ENCODE results near the gene EPN2.

EPN2 gene

GRCh38 chr17:19311421-19312215 is 74.5 kb downstream of the EPN2 start:
- DNase-seq (ENCODE audit: low spot score) = no peak

DNA sequence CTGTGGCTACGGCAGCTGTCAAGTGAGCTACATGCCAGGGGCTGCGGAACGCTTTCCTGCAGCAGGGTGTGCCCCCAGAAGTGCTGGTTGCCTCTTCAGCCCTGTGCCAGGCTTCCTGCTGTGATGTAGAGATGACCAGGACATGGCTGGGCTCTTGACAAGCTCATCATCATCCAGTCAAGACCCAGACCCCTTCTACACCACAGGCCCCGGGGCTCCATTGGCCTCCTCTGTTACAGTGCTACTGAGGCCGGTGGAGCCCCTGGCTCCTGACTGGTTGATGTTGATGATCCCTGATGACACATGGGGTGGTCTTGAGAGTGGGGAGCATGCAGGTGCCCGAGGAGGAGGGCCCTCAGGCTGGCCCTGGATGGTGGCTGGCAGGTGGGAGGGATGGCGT is 75.2 kb downstream of the EPN2 start:
- DNase-seq (ENCODE audit: low spot score) = no peak

- no peak for DNase-seq (ENCODE audit: low spot score)
Observed at GRCh38 chr17:19313066-19313745, 76.0 kb downstream of the EPN2 start.

DNA sequence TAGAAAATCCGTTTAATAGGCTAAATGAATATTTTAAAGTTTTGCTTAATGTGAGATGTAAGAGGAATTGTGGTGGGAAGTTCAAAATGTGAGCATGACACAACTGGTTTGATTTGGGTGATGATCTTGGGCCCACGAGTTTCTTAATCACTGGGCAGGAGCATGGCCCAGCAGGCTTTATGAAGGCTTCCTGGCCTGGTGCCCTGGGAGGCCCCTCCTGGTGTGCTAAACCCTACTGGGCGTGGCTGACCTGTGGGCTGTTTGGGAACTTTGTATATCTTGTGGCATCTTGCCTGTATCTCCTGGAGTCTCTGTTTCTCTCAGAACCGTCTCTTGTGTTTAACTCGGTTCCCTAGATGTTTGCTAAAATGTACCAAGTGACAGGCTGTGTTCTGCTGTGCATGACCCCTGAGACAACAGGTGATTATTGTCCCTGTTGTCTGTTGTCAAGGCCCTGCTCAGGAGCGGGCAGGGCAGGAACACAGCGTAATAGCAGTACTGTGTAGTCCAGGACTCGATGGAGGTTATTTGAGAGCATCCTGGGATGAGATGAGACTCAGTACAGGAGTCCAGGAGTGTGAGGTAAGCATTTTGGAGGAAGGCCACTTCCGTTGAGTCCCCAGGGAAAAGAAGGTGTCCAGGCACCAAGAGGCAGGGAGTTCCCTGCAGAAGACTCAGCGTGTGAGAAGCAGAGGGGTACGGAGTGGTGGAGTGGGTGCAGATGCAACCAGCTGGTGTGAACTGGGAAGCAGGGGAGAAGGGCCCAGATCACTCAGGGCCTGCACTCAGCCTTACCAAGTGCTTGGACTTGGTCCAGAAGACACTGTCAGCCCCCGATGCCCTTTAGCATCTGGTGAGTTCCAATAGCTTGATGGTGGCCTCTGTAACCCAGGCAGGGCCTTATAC is 76.8 kb downstream of the EPN2 start:
- DNase-seq (ENCODE audit: low spot score) = no peak

- DNase-seq (ENCODE audit: low spot score) = no peak
Observed at GRCh38 chr17:19315104-19315503, 77.9 kb downstream of the EPN2 start.

GRCh38 chr17:19316761-19317358 is 79.7 kb downstream of the EPN2 start:
- no peak for DNase-seq (ENCODE audit: low spot score)

- DNase-seq (ENCODE audit: low spot score) = no peak
Observed at GRCh38 chr17:19317359-19318095, 80.4 kb downstream of the EPN2 start.

DNA sequence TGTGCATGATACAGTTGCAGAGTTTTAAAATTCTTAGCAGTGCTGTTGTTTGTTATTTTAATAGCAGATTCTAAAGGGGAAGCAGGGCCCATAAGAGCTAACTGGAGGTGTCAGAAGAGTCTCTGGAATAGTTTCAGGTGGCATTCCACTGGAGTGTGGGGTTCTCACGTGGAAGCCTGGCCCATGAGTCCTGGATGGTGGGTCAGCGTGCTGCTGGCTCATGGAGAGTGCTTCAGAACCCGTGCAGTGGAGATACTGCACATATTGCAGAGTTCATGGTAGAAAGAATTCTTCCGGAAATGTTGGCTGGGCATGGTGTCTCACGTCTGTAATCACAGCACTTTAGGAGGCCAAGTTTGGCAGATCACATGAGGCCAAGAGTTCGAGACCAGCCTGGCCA is 81.4 kb downstream of the EPN2 start:
- no peak for DNase-seq (ENCODE audit: low spot score)

DNA sequence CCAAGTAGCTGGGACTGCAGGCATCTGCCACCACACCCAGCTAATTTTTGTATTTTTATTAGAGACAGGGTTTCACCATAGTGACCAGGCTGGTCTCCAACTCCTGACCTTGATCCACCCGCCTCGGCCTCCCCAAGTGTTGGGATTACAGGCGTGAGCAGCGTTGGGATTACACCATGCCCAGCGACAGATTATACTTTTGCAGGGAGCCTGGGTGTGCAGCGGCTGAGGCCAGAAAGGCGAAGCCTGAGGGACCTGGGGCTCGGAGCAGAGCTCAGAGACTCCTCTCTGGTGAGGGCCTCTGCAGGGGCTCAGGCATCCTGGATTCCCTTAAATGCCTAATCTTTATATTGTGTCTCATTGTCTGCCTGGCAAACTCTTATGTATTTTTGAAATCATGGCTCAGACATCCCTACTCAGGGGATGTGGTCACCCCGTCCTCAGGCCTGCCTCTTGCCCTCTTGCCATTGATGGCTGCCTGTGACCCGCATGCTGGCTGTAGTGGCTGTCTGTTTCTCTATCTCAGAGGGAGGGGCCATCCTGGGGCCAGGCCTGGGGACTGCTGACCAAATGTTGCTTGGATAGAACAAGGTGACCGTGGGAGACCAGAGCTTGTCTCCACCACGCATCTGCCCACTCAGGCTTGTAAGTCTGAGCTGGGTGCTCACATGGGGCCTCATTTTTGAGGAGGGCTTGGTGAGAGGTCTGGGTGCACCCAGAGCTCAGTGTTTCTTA is 82.8 kb downstream of the EPN2 start:
- no peak for DNase-seq (ENCODE audit: low spot score)

- no peak for DNase-seq (ENCODE audit: low spot score)
Observed at GRCh38 chr17:19320876-19321275, 83.7 kb downstream of the EPN2 start.

DNA sequence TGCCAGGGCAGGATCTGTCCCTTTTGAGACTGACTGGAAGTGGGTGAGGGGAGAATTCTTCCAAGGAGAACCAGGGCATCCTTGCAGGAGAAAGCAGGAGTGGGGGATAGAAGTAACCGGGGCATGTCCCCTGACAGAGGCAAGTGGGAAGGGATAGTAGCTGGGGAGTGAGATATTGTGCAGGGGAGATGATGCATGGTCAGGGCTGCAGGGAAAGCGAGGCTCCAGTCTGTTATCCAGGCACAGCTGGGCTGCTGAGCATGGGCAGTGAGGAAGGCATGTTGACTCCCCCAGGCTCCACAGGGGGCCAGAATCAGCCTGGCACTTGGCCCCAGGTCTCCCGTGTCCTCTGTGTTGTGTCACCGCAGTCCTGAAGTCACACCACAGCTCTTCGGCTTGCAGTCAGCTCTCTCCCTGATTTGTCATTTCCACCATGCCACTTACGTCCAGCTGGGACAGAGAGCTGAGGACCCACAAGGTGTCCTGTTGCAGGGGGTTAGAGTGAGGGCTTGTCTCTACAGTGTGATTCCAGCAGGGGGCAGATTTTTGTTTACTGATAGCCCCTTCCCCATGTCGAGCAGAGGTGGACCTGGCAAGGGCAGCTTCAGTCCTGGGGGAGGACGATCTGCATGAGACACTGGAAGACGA is 84.4 kb downstream of the EPN2 start:
- DNase-seq (ENCODE audit: low spot score) = no peak

- DNase-seq (ENCODE audit: low spot score) = no peak
Observed at GRCh38 chr17:19322129-19322505, 85.0 kb downstream of the EPN2 start.

DNA sequence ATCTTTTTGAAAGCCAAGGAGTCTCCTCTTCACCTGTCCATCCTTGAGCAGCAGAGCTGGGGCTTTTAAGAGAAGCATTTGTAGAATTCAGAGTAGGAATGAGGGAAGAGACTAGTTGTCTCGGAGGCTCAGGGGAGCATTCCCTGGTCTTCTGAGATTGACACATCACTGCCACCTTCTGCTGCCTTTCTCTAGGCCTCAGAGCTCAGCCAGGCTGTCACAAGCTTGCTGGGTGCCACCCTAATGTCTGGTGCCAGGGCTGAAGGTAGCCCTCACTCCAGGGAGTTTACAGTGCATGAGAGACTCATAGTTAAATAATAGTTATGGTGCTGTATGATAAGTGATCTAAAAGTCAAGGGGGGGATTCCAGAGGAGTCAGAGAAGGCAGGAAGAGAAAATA is 85.7 kb downstream of the EPN2 start:
- no peak for DNase-seq (ENCODE audit: low spot score)

DNA sequence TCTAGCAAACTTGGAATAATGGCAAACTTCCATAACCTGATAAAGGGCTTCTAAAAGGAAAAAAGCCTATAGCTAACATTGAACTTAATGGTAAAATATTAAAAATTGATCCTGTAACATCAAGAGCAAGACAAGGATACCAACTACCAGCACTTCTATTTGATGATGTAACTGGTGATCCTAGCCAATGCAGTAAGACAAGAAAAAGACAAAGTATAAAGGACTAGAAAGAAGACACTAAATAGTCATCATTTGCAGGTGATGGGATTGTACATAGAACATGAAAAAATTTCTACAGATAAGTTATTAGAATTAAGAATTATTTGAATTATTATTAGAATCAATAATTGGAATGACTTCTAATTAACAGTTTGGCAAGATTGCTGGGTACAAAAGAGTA is 88.4 kb downstream of the EPN2 start:
- DNase-seq (ENCODE audit: low spot score) = no peak

GRCh38 chr17:19327031-19327783 is 90.0 kb downstream of the EPN2 start:
- peak; percentile 84 for DNase-seq (ENCODE audit: low spot score)

DNA sequence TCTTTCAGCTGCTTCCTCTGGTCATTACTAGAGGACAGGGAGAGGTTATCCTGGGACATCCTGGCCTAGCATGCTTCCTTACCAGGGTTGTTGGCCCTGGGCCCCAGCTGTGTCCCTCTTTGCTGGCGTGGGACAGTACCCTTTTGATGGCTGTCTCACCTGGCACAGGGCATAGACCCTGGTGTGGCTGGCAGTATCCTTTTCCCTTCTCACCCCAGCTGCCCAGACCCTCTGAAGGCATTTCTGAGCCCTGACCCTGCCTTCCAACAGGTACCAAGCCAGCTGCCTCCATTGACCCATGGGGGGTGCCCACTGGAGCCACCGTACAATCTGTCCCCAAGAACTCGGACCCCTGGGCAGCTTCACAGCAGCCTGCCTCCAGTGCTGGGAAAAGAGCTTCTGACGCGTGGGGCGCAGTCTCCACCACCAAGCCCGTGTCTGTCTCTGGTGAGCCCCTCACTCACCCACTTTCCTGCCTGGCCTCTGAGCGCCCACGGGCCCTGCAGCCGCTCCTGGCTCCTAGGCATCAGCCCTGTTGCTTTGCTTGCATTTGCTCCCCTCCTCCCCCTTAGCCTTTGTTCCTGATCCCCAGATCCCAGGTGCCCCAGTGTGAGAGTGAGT is 91.4 kb downstream of the EPN2 start:
- DNase-seq (ENCODE audit: low spot score) = no peak

DNA sequence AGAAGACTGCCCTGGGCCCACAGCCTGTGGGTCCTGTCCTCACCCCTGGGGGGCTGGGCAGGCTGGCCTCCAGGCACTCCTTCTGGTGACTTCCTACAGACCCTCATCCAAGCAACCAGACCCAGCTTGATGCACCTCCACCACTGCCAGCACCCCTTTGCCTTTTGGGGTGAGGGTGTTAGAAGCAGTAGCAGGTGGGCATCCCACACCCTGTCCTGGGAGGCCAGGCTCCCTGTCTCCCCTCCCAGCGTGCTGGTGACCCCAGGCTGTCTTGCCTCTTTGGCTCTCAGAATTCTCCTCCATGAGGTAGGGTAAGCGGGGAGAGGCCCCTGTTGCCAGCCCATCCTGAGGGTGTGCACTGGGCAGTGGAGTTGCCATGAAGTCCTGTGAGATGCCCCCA is 92.0 kb downstream of the EPN2 start:
- no peak for DNase-seq (ENCODE audit: low spot score)

- DNase-seq (ENCODE audit: low spot score) = no peak
Observed at GRCh38 chr17:19329839-19330238, 92.7 kb downstream of the EPN2 start.

- no peak for DNase-seq (ENCODE audit: low spot score)
Observed at GRCh38 chr17:19330271-19330670, 93.1 kb downstream of the EPN2 start.
